ENCODE measurements around the gene PASK.

PASK gene

GRCh38 chr2:241180495-241180894, 31.2 kb upstream of the PASK start:
- no peak for DNase-seq (ENCODE audit: low read depth, low spot score)

DNA sequence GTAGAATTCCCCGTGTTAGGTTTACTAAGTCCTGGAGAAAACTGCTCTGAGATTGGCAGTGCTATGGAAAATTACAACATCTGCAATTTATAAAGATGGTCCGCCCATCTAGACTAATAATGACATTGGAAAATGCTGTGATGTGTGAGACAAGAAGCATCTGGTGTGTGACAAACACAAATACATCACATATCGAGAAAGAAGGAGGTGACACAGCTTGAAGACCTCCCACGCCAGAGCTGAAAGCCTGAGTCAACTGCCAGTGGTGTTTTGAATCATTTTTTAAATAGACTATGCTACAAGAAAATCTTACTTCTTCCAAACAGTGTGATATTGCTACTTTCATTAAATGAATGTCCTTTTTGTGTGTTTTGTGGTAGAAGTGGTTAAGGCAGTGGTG, 30.6 kb upstream of the PASK start:
- no peak for DNase-seq (ENCODE audit: low read depth, low spot score)

DNA sequence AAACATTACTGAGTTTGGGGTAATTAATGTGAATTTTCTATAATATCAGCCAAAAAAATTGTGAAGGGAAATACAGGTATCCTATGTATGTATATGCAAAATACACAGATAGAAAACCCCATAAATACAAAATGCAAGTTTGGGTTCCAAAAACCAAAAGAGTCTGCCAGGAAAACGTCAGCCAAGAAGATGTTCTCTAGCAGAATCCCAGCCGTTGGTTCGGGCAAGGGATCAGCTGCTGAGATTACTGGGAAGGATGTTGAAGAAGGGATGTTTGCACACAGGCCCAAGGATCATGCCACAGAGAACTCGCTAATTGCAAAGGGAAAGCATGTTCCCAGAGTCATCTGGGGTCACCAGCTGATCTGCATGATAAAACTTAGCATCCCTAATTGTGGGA, 29.7 kb upstream of the PASK start:
- DNase-seq (ENCODE audit: low read depth, low spot score): no peak

DNA sequence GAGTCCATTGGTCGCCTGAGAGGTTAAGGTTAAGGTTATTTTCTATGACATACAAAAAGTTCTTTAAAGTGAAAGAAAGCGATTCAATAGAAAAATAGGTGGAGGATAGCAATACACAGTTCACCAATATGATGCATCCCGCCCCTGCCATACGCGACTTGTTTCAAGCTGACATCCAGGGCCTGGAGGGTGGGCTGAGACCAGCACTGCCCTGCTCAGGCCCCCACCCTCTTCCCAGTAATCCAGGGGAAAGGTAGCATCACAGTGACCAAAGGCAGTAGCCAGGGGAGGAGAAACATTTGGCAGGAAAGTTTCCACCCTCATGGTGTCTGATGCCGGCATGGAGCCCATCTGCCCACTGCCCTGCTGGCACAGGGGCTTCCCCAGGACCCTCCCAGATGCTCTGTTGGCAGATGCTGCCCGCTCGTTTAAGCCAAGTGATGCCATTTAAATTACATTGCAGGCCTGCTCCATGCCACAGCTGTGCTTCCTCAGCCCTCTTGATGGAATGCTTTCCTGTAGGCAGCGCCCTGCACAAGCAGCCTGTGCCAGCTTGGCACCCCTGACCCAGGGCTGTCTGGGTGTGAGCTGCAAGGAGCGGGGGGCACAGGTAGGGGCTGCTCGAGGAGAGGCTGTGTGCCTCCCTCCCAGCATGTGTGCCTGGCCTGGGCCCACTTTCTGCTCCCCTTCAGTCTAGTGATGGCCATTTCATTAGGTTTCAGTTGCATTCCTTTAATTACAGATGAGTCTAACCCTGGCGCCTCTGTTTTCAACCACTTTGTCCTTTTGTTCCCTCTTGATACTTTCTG, 28.5 kb upstream of the PASK start:
- no peak for DNase-seq (ENCODE audit: low read depth, low spot score)

GRCh38 chr2:241173557-241173956, 24.3 kb upstream of the PASK start:
- no peak for DNase-seq (ENCODE audit: low read depth, low spot score)

DNA sequence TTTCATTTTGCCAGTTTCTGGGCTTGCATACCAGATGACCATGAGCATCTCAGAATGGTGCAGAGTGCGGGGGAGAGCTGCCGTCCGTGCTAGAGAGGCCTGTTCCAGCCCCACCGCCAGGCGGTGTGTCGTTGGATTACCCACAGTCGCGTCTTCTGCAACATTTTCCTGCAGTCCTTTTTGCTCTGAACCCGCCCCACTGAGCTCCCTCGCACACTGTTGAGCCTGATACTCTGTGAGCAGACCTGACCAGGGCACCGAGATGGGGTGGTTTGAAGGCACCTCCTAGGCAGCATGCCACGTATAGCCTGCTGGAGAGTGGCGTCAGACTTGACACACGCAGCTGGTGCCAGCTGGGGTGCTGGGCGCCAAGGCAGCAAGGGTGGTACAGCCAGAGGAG, 19.1 kb upstream of the PASK start:
- no peak for DNase-seq (ENCODE audit: low read depth, low spot score)

DNA sequence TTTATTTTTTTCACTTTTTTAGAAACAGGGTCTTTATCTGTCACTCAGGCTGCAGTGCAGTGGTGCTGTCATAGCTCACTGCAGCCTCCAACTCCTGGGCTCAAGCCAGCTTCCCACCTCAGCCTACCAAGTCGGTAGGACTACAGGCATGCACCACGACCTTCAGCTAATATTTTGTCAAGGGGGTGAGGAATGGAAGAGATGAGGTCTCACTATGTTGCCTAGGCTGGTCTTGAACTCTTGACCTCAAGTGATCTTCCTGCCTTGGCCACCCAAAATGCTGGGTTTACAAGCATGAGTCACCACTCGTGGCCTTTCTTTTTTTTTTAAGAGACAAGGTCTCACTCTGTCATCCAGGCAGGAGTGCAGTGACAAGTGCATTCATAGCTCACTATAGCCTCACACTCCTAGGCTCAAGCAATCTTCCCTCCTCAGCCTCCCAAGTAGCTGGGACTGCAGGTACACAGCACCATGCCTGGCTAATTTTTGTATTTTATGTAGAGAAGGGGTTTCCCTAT, 14.4 kb upstream of the PASK start:
- DNase-seq (ENCODE audit: low read depth, low spot score): no peak

- DNase-seq (ENCODE audit: low read depth, low spot score): peak; percentile 58
These were observed 12.5 kb upstream of the PASK start for GRCh38 chr2:241161646-241162281.

- DNase-seq (ENCODE audit: low read depth, low spot score): no peak
These were observed 11.0 kb upstream of the PASK start for GRCh38 chr2:241160318-241160717.

- no peak for DNase-seq (ENCODE audit: low read depth, low spot score)
These were observed 9.8 kb upstream of the PASK start for GRCh38 chr2:241159116-241159515.

DNA sequence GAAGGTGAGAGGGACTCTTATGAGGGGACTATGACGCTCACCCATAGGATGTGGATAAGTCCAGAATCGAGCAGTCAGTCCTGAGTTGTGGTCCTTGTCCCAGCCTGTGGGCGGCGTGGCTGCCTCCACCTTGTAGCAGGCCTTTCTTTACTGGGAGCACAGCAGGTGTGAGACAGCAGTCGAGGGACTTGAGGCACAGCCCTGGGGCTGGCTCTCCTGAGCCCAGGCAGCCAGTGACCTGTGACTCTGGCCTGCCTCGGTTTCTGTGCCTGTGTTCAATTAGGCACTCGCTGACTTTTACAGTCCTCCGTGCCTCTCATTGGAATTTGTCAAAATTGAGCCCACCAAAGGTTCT, 9.3 kb upstream of the PASK start:
- DNase-seq (ENCODE audit: low read depth, low spot score): no peak

GRCh38 chr2:241157841-241158545, 8.7 kb upstream of the PASK start:
- no peak for DNase-seq (ENCODE audit: low read depth, low spot score)

DNA sequence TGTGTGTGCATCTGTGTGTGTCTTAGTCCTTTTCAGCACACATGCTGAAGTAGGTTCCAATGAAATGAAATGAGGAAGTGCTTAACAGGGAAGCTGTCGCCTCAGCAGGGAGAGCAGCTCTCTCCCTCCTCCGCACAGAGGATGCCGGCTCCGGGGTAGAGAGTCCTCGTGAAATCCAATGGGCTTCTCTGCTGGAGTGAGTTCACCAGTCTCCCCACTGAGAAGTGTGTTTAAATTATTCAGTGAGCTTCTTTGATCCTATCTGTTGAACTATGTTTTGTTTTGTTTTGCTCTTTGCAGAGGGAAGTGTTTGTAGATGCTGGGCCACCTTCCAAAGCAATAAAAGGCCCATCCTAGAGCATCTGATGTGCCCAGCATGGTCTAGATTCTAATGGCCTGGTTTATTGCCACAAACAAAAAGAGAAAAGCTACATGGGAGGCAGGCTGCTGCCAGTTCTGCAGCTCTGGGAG, 7.7 kb upstream of the PASK start:
- peak; percentile 29 for DNase-seq (ENCODE audit: low read depth, low spot score)

DNA sequence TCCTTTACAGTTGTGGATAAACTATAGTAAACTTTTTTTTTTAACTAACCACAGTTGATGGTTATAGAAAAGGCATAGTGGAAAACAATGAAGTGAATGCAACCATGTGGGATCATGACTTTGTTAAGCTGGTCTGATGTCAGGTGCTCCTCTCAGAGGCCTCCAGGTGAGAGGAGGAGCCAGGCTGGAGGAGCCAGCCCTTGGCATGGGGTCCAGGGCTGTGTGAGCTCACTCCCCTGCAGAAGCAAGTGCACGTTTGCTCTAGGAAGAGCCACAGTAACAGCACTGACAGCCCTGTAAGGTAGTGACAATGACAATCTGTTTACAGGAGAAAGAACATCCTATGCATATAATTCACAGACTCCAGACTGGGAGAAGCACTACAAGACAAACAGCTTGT, 6.7 kb upstream of the PASK start:
- DNase-seq (ENCODE audit: low read depth, low spot score): no peak

GRCh38 chr2:241154915-241155314, 5.6 kb upstream of the PASK start:
- DNase-seq (ENCODE audit: low read depth, low spot score): no peak

GRCh38 chr2:241153616-241154015, 4.3 kb upstream of the PASK start:
- no peak for DNase-seq (ENCODE audit: low read depth, low spot score)

DNA sequence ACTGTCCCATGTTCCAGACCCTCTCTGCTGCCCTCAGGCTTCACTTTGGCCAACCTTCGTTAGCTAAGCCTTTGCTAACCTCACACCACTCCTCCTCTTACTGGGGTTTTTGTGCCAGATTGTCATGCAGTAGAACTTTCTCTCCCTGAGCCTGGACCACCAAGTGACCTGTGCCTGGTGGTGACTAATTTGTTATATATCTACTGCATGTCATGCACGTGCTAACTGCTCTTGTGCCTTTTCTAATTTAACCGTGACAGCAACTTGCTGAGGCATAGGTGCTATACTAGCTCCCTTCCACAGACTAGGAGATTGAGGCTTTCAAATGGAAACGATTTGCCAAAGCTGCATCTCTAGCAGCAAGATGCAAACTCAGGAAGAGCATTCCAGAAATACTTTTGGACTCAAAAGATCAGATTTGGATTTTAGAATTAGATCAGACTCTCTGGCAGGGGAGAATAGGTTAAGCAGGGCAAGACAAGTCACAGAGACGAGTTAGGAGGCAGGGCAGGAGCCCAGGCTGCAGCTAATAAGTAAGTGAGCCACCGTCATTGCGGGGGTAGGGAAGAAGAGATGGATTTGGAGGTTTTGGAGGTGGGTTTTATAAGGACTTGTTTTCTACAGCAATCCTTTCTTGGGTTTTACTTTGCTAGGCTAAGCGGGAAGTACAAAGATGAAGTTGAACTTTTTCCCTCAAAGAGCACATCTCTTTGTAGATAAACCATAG, 2.8 kb upstream of the PASK start:
- DNase-seq (ENCODE audit: low read depth, low spot score): no peak

DNA sequence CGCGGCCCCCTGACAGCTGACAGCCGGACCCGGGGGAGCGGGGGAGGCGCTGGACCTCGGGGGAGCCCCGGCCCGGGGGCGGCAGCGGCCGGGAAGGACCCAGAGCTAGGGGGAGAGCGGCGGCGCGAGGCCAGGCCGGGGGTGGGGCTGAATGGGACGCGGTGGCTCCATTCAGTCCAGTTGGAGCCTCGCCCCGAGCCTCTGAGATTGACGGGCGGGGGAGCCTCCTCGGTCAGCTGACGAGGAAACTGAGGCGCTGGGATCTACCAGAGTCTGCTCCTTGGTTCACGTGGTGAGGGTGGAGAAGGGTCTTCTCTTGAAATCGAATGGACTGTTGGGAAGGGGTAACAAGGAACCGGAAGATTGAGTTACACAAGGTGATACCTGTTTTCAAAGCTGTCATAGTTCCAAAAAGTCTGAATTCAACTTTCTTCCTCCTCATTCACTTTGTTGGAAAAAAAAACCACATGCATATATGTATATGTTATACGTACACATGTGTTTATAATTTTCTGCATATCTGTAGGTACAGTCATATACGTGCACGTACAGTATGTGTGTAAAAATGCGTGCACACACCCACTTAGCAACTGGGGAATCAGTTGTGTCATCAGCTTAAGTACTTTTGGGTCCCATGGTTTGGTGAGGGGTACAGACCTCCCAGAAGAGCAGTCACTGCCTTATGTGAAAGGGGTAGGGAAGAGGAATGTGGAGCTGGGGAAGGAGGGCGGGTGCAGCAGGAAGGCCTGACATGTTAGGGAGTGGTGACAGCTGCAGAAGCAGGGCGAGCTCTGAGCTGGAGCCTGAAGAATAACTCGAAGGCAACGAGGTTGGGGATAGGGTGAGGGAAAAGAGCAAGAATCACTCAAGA, 1.6 kb upstream of the PASK start:
- DNase-seq (ENCODE audit: low read depth, low spot score): no peak

GRCh38 chr2:241149925-241150659, 820 bp upstream of the PASK start, which contains the start of gene PPP1R7:
Gene PPP1R7 (plus strand): TSS chr2:241150467. CDS start chr2:241150496, 29 bp downstream.
- DNase-seq (ENCODE audit: low read depth, low spot score): peak; percentile 73

DNA sequence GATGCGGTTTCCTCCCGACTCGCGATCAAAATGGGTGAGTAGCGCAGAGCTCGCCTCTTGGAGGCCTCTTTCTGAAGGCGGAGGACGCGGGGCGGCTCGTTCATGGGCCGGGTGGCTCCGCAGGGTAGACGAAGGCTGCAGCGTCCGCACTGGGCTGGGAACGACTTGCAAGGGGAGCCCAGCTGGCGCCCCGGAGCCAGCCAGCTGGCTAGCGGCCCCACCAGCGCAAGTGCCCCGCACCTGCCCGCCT, 328 bp upstream of the PASK start:
- no peak for DNase-seq (ENCODE audit: low read depth, low spot score)
